Measurements from ENCODE around the gene FAM174C.
"Not testable (repeated sequence)": the region's sequence is repeated elsewhere in the genome, so short reads cannot be mapped to it uniquely, and the experiment has no call there.

The FAM174C gene

GRCh38 chr19:1237754-1238368, 37.5 kb upstream of the FAM174C start, which contains the start of gene CBARP:
Gene CBARP (minus strand): TSS chr19:1238005. CDS start chr19:1236100, 1,905 bp downstream.
- DNase-seq: peak; percentile 55

- no peak for DNase-seq
These were observed 36.7 kb upstream of the FAM174C start for GRCh38 chr19:1238369-1239303.

GRCh38 chr19:1239420-1239795, 35.9 kb upstream of the FAM174C start:
- DNase-seq: no peak

GRCh38 chr19:1239796-1240737, 35.3 kb upstream of the FAM174C start:
- peak; percentile 91 for DNase-seq

- DNase-seq: no peak
These were observed 34.4 kb upstream of the FAM174C start for GRCh38 chr19:1240925-1241324.

- DNase-seq: peak; percentile 95
These were observed 33.8 kb upstream of the FAM174C start, which contains the start of gene ATP5F1D for GRCh38 chr19:1241417-1242095. Gene ATP5F1D (plus strand): TSS chr19:1241751. CDS start chr19:1241851, 100 bp downstream.

- DNase-seq: peak; percentile 86
These were observed 31.3 kb upstream of the FAM174C start for GRCh38 chr19:1243768-1244692.

- DNase-seq: peak; percentile 20
These were observed 30.5 kb upstream of the FAM174C start for GRCh38 chr19:1244693-1245451.

GRCh38 chr19:1245494-1246264, 29.7 kb upstream of the FAM174C start:
- DNase-seq: no peak

GRCh38 chr19:1246265-1247087, 28.9 kb upstream of the FAM174C start:
- DNase-seq: not testable (repeated sequence)

- no peak for DNase-seq
These were observed 27.6 kb upstream of the FAM174C start for GRCh38 chr19:1247748-1248138.

- DNase-seq: peak; percentile 65
These were observed 27.1 kb upstream of the FAM174C start, which contains the start of gene MIDN for GRCh38 chr19:1248139-1248785. Gene MIDN (plus strand): TSS chr19:1248583. CDS start chr19:1250297, 1,714 bp downstream.

- DNase-seq: peak; percentile 72
These were observed 26.5 kb upstream of the FAM174C start for GRCh38 chr19:1248786-1249297.

GRCh38 chr19:1249298-1249989, 25.9 kb upstream of the FAM174C start:
- peak; percentile 88 for DNase-seq

GRCh38 chr19:1249990-1250436, 25.3 kb upstream of the FAM174C start:
- no peak for DNase-seq

GRCh38 chr19:1250437-1251260, 24.7 kb upstream of the FAM174C start:
- DNase-seq: peak; percentile 70
